Trophoblast cell (in vitro differentiated cells and primary cell): ENCODE results near the gene ANK2.

Source experiments
- DNase-seq, 2 donors: peaks; one replicate each; pipeline ENCODE4 v3.0.0-alpha.2; 2016
- H2AFZ ChIP-seq: 2 replicates; pipeline ENCODE4 v1.6.1; 2013; ENCODE audit warnings: low read length, moderate library complexity, mild to moderate bottlenecking; ENCODE audit not compliant: insufficient read depth, poor library complexity
- H2AK5ac ChIP-seq: 2 replicates; pipeline ENCODE4 v1.6.1; 2013; ENCODE audit warnings: mild to moderate bottlenecking, low read length
- H2BK120ac ChIP-seq: 2 replicates; pipeline ENCODE4 v1.6.1; 2013; ENCODE audit warnings: low read length, mild to moderate bottlenecking, moderate library complexity; ENCODE audit not compliant: insufficient read depth, poor library complexity
- H2BK12ac ChIP-seq: 2 replicates; pipeline ENCODE4 v1.6.1; 2013; ENCODE audit warnings: mild to moderate bottlenecking, low read length, moderate library complexity
- H2BK5ac ChIP-seq: 2 replicates; pipeline ENCODE4 v1.6.1; 2013; ENCODE audit warnings: low read length, low read depth, moderate library complexity, mild to moderate bottlenecking; ENCODE audit not compliant: poor library complexity
- H3K14ac ChIP-seq: 2 replicates; pipeline ENCODE4 v1.6.1; 2013; ENCODE audit warnings: mild to moderate bottlenecking, low read length
- H3K18ac ChIP-seq: 2 replicates; pipeline ENCODE4 v1.6.1; 2013; ENCODE audit warnings: mild to moderate bottlenecking, low read length
- H3K23ac ChIP-seq: 2 replicates; pipeline ENCODE4 v1.6.1; 2013; ENCODE audit warnings: low read length
- H3K27ac ChIP-seq: 2 replicates; pipeline ENCODE4 v1.5.1; 2013; ENCODE audit warnings: low read depth, mild to moderate bottlenecking, inconsistent platforms, low read length, moderate library complexity
- H3K27me3 ChIP-seq: 2 replicates; pipeline ENCODE4 v1.6.1; 2013; ENCODE audit warnings: inconsistent platforms, mild to moderate bottlenecking, low read length, moderate library complexity; ENCODE audit not compliant: insufficient read depth
- H3K36me3 ChIP-seq, 2 experiments: 1 replicate in 1 of 2; 2 replicates in 1 of 2; pipeline ENCODE4 v1.6.1; 2013; ENCODE audit warnings: low read length in 2 of 2, mild to moderate bottlenecking in 2 of 2, moderate library complexity in 1 of 2; ENCODE audit not compliant: insufficient read depth in 2 of 2, control insufficient read depth in 1 of 2
- H3K4ac ChIP-seq: 2 replicates; pipeline ENCODE4 v1.6.1; 2013; ENCODE audit warnings: low read depth, mild to moderate bottlenecking, low read length, moderate library complexity
- H3K4me1 ChIP-seq, 2 experiments: 1 replicate in 1 of 2; 2 replicates in 1 of 2; pipeline ENCODE4 v1.6.1; 2013; ENCODE audit warnings: low read length in 2 of 2, mild to moderate bottlenecking in 2 of 2, moderate library complexity in 1 of 2; ENCODE audit not compliant: insufficient read depth in 2 of 2, control insufficient read depth in 1 of 2
- H3K4me2 ChIP-seq: 2 replicates; pipeline ENCODE4 v1.6.1; 2013; ENCODE audit warnings: inconsistent platforms, mild to moderate bottlenecking, low read length, moderate library complexity
- H3K4me3 ChIP-seq: 2 replicates; pipeline ENCODE4 v1.5.1; 2013; ENCODE audit warnings: mild to moderate bottlenecking, low read depth, low read length, inconsistent platforms
- H3K79me1 ChIP-seq: one replicate; pipeline ENCODE4 v1.6.1; 2013; ENCODE audit warnings: low read length
- H3K79me2 ChIP-seq: 2 replicates; pipeline ENCODE4 v1.6.1; 2013; ENCODE audit warnings: low read length, mild to moderate bottlenecking; ENCODE audit not compliant: control insufficient read depth, insufficient read depth, poor library complexity
- H3K9ac ChIP-seq: 2 replicates; pipeline ENCODE4 v1.6.1; 2013; ENCODE audit warnings: mild to moderate bottlenecking, low read length
- H3K9me3 ChIP-seq: 2 replicates; pipeline ENCODE4 v1.6.1; 2013; ENCODE audit warnings: low read depth, mild to moderate bottlenecking, control low read depth, inconsistent platforms, low read length; ENCODE audit not compliant: insufficient read depth
- H4K12ac ChIP-seq: 2 replicates; pipeline ENCODE4 v1.6.1; 2013; ENCODE audit warnings: low read depth, mild to moderate bottlenecking, low read length, moderate library complexity
- H4K8ac ChIP-seq: 2 replicates; pipeline ENCODE4 v1.6.1; 2013; ENCODE audit warnings: low read depth, mild to moderate bottlenecking, low read length, moderate library complexity
- H4K91ac ChIP-seq: one replicate; pipeline ENCODE4 v1.6.1; 2013; ENCODE audit warnings: low read depth, mild to moderate bottlenecking, low read length, moderate library complexity
- WGBS: extraction: QIAGEN DNeasy Blood & Tissue Kit; methylation state at CpG from one replicate; pipeline ENCODE4 v1.1.7; 2013; ENCODE audit warnings: missing lambda C conversion rate; ENCODE audit not compliant: insufficient read length, insufficient coverage; ENCODE audit errors: extremely low coverage; 5-methylcytosine and 5-hydroxymethylcytosine counted together

Gene ANK2

GRCh38 chr4:113263274-113263673 is 213.8 kb downstream of the ANK2 start:
- Histone ChIP-seq H3K4me1 (no peaks in the 10 kb centered on the region), H3K23ac (no peak overlapping the region), H2BK120ac (no peak overlapping the region), H2AK5ac (no peak overlapping the region), H4K91ac (no peak overlapping the region), H3K79me1 (no peaks in the 10 kb centered on the region), H2BK5ac (no peak overlapping the region), H3K4ac (no peak overlapping the region), H3K79me2 (no peaks in the 10 kb centered on the region), H3K27me3 (no peaks in the 10 kb centered on the region), H3K14ac (no peak overlapping the region), H2BK12ac (no peak overlapping the region), H4K12ac (no peak overlapping the region), H3K4me2 (no peak overlapping the region), H4K8ac (no peak overlapping the region), H3K36me3 (no peaks in the 10 kb centered on the region), H3K18ac (no peak overlapping the region), H2AFZ (no peak overlapping the region), H3K9ac (no peak overlapping the region), H3K9me3 (no peaks in the 10 kb centered on the region), H3K4me3 (no peak overlapping the region), H3K27ac (no peak overlapping the region)
- no peak for DNase-seq
- WGBS, result no CpG with 5 or more reads among the region's 1 CpG

- Histone ChIP-seq H3K18ac (no peak overlapping the region), H2BK12ac (no peak overlapping the region)
These were observed 221.3 kb downstream of the ANK2 start for GRCh38 chr4:113270520-113271319.

GRCh38 chr4:113272523-113272922 is 223.1 kb downstream of the ANK2 start:
- no peak overlapping the region for H2AFZ ChIP-seq
- no peak overlapping the region for H3K4me3 ChIP-seq
- no peaks in the 10 kb centered on the region for H3K27me3 ChIP-seq
- H2AK5ac ChIP-seq, result no peak overlapping the region
- no peak overlapping the region for H3K9ac ChIP-seq
- no peak overlapping the region for H2BK120ac ChIP-seq
- H3K27ac ChIP-seq, result no peak overlapping the region
- no peak overlapping the region for H3K23ac ChIP-seq
- H3K79me2 ChIP-seq, result no peaks in the 10 kb centered on the region
- H3K9me3 ChIP-seq, result peaks cover 3% of the 10 kb centered on the region
- no peaks in the 10 kb centered on the region for H3K79me1 ChIP-seq
- no peak overlapping the region for H2BK12ac ChIP-seq
- H3K36me3 ChIP-seq, result no peaks in the 10 kb centered on the region
- no peak overlapping the region for H4K8ac ChIP-seq
- no peaks in the 10 kb centered on the region for H3K4me1 ChIP-seq
- no peak for DNase-seq
- no peak overlapping the region for H4K91ac ChIP-seq
- no peak overlapping the region for H3K4ac ChIP-seq
- H2BK5ac ChIP-seq, result no peak overlapping the region
- H3K4me2 ChIP-seq, result no peak overlapping the region
- no peak overlapping the region for H4K12ac ChIP-seq
- H3K14ac ChIP-seq, result no peak overlapping the region
- H3K18ac ChIP-seq, result no peak overlapping the region

More at GRCh38 chr4:113270520-113271319, 221.3 kb downstream of the ANK2 start:
- H3K9ac ChIP-seq, result no peak overlapping the region
- no peaks in the 10 kb centered on the region for H3K79me1 ChIP-seq
- H2BK5ac ChIP-seq, result no peak overlapping the region
- no peak overlapping the region for H4K8ac ChIP-seq
- H2AFZ ChIP-seq, result no peak overlapping the region
- no peaks in the 10 kb centered on the region for H3K4me1 ChIP-seq
- no peak overlapping the region for H4K12ac ChIP-seq
- no peak overlapping the region for H3K23ac ChIP-seq
- peaks cover 3% of the 10 kb centered on the region for H3K9me3 ChIP-seq
- no peak overlapping the region for H3K4ac ChIP-seq
- no peak overlapping the region for H3K4me2 ChIP-seq
- DNase-seq, result no peak
- no CpG with 5 or more reads among the region's 7 CpGs for WGBS
- H3K4me3 ChIP-seq, result no peak overlapping the region
- H2BK120ac ChIP-seq, result no peak overlapping the region
- H3K27ac ChIP-seq, result no peak overlapping the region
- no peak overlapping the region for H4K91ac ChIP-seq
- no peaks in the 10 kb centered on the region for H3K36me3 ChIP-seq
- H3K14ac ChIP-seq, result no peak overlapping the region
- H3K79me2 ChIP-seq, result no peaks in the 10 kb centered on the region
- no peak overlapping the region for H2AK5ac ChIP-seq
- H3K27me3 ChIP-seq, result no peaks in the 10 kb centered on the region

- H4K8ac ChIP-seq, result no peak overlapping the region
- no peak overlapping the region for H3K18ac ChIP-seq
- H3K4ac ChIP-seq, result no peak overlapping the region
- H2BK5ac ChIP-seq, result no peak overlapping the region
- H3K27me3 ChIP-seq, result no peaks in the 10 kb centered on the region
- no peak for DNase-seq
- H2AK5ac ChIP-seq, result no peak overlapping the region
- peaks cover 3% of the 10 kb centered on the region for H3K9me3 ChIP-seq
- H3K4me2 ChIP-seq, result no peak overlapping the region
- no peak overlapping the region for H2BK12ac ChIP-seq
- H4K12ac ChIP-seq, result no peak overlapping the region
- no peak overlapping the region for H4K91ac ChIP-seq
- no peak overlapping the region for H2AFZ ChIP-seq
- no peak overlapping the region for H3K9ac ChIP-seq
- H3K79me2 ChIP-seq, result no peaks in the 10 kb centered on the region
- no peak overlapping the region for H3K27ac ChIP-seq
- H3K79me1 ChIP-seq, result no peaks in the 10 kb centered on the region
- no peak overlapping the region for H3K23ac ChIP-seq
- no peaks in the 10 kb centered on the region for H3K4me1 ChIP-seq
- H3K4me3 ChIP-seq, result no peak overlapping the region
- H3K14ac ChIP-seq, result no peak overlapping the region
- no peak overlapping the region for H2BK120ac ChIP-seq
- no peaks in the 10 kb centered on the region for H3K36me3 ChIP-seq
These were observed 224.3 kb downstream of the ANK2 start for GRCh38 chr4:113273721-113274220.
